OCI-LY7 (cell line): ENCODE results near the gene NKAIN2. TPM values are rescaled to one million over a fixed set of nuclear protein-coding genes. Genes with fewer than 3 reads are reported as not detected.
"Not testable (repeated sequence)": the region's sequence is repeated elsewhere in the genome, so short reads cannot be mapped to it uniquely, and the experiment has no call there.

ENCODE experiments used
- BruUV-seq: library from RNA; stranded (reverse); fragments of 400-500 nt; replicated peaks from 2 replicates; lab custom pipeline; 2021; lab: Mats Ljungman, UMichigan
- CTCF ChIA-PET: fragments of 300-600 bp; sonication (Branson Sonifier 250); formaldehyde crosslinking; loops from one replicate; lab custom pipeline; 2022; ENCODE audit warnings: antibody characterized with exemption; ENCODE audit not compliant: unreplicated experiment; lab: Charles Lee
- POLR2A ChIA-PET: fragments of 300-600 bp; sonication (Branson Sonifier 250); formaldehyde crosslinking; loops from one replicate; lab custom pipeline; 2022; ENCODE audit warnings: antibody characterized with exemption; lab: Charles Lee
- DNase-seq: peaks from one replicate; pipeline ENCODE4 v3.0.0-alpha.2; 2015; ENCODE audit warnings: low spot score
- H2AFZ ChIP-seq: fragments of 200-600 bp; sonication (generic), shearing (Covaris generic); 2 replicates; pipeline ENCODE4 v1.6.1; 2014; ENCODE audit warnings: mild to moderate bottlenecking, antibody characterized with exemption, low read length, moderate library complexity
- H3K27ac ChIP-seq: fragments of 200-600 bp; sonication (generic); 2 replicates; pipeline ENCODE4 v1.5.1; 2014; ENCODE audit warnings: mixed run types, low read depth, mild to moderate bottlenecking, moderate library complexity, low read length, inconsistent platforms; ENCODE audit not compliant: poor library complexity, severe bottlenecking
- H3K36me3 ChIP-seq: fragments of 200-600 bp; sonication (generic); 2 replicates; pipeline ENCODE4 v1.6.1; 2014; ENCODE audit warnings: mild to moderate bottlenecking, antibody characterized with exemption, low read length, moderate library complexity, mixed read lengths; ENCODE audit not compliant: insufficient read depth
- H3K4me1 ChIP-seq: fragments of 200-600 bp; sonication (generic); 2 replicates; pipeline ENCODE4 v1.5.1; 2014; ENCODE audit warnings: mild to moderate bottlenecking, low read length; ENCODE audit not compliant: insufficient read depth, poor library complexity, severe bottlenecking
- H3K4me2 ChIP-seq: fragments of 200-600 bp; sonication (generic); 2 replicates; pipeline ENCODE4 v1.6.1; 2014; ENCODE audit warnings: mild to moderate bottlenecking, low read length
- H3K4me3 ChIP-seq: fragments of 200-600 bp; sonication (generic); 2 replicates; pipeline ENCODE4 v1.5.1; 2014; ENCODE audit warnings: mild to moderate bottlenecking, low read depth, low read length; ENCODE audit not compliant: poor library complexity, severe bottlenecking
- H3K79me2 ChIP-seq: fragments of 200-600 bp; sonication (generic); 2 replicates; pipeline ENCODE4 v1.6.1; 2016; ENCODE audit warnings: low read depth, mild to moderate bottlenecking, low read length, moderate library complexity, mixed read lengths; ENCODE audit not compliant: insufficient read depth
- H3K9me2 ChIP-seq: fragments of 200-600 bp; sonication (generic); 2 replicates; pipeline ENCODE4 v1.6.1; 2016; ENCODE audit warnings: mild to moderate bottlenecking, low read length, mixed read lengths; ENCODE audit not compliant: insufficient read depth
- H3K9me3 ChIP-seq: fragments of 200-600 bp; sonication (generic); 2 replicates; pipeline ENCODE4 v1.6.1; 2014; ENCODE audit warnings: mild to moderate bottlenecking, mixed run types, low read length, mixed read lengths
- H4K20me1 ChIP-seq: fragments of 200-600 bp; sonication (generic); 2 replicates; pipeline ENCODE4 v1.6.1; 2014; ENCODE audit warnings: mild to moderate bottlenecking, antibody characterized with exemption, low read length, moderate library complexity, mixed read lengths; ENCODE audit not compliant: insufficient read depth
- EZH2phosphoT487 ChIP-seq: fragments of 200-600 bp; sonication (generic); IDR thresholded peaks from 2 replicates; pipeline ENCODE4 v1.6.1; 2018; ENCODE audit warnings: low read depth, borderline replicate concordance, mild to moderate bottlenecking, mixed run types, antibody characterized with exemption, low read length, moderate library complexity, mixed read lengths
- intact Hi-C: fragments of 100-400 bp; cut with micrococcal nuclease; formaldehyde crosslinking; loops from one replicate; pipeline ENCODE4 v1.10.0; 2022; ENCODE audit not compliant: unreplicated experiment
- total RNA-seq, 2 experiments: library from RNA; depleted of rRNA in 1 of 2; stranded (reverse); fragments of >200 nt in 1 of 2; shearing (Covaris generic) in 1 of 2; gene quantifications; 2 replicates each; pipeline ENCODE4 v1.2.3, GENCODE V29; 2014 to 2022
- TF ChIP-seq, protein P1 (sequence below): fragments of 200-600 bp; sonication (generic); conservative IDR thresholded peaks from 2 replicates; pipeline ENCODE4 v1.5.1; 2014; ENCODE audit warnings: mild to moderate bottlenecking, antibody characterized with exemption, low read length, moderate library complexity, mixed read lengths

The NKAIN2 gene
- total RNA-seq, 2 experiments from 2014 or later = not detected

- Histone ChIP-seq H3K4me1 (no peaks in the 10 kb centered on the region), H2AFZ (no peak overlapping the region), H3K36me3 (no peaks in the 10 kb centered on the region), H4K20me1 (no peaks in the 10 kb centered on the region), H3K4me2 (no peak overlapping the region), H3K79me2 (no peaks in the 10 kb centered on the region), H3K4me3 (no peak overlapping the region), H3K9me3 (no peaks in the 10 kb centered on the region), H3K9me2 (no peaks in the 10 kb centered on the region), H3K27ac (no peak overlapping the region)
- BruUV-seq = no TSS peak
- TF ChIP-seq, protein P1, sequence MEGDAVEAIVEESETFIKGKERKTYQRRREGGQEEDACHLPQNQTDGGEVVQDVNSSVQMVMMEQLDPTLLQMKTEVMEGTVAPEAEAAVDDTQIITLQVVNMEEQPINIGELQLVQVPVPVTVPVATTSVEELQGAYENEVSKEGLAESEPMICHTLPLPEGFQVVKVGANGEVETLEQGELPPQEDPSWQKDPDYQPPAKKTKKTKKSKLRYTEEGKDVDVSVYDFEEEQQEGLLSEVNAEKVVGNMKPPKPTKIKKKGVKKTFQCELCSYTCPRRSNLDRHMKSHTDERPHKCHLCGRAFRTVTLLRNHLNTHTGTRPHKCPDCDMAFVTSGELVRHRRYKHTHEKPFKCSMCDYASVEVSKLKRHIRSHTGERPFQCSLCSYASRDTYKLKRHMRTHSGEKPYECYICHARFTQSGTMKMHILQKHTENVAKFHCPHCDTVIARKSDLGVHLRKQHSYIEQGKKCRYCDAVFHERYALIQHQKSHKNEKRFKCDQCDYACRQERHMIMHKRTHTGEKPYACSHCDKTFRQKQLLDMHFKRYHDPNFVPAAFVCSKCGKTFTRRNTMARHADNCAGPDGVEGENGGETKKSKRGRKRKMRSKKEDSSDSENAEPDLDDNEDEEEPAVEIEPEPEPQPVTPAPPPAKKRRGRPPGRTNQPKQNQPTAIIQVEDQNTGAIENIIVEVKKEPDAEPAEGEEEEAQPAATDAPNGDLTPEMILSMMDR = no peak; the same call in 1 of the 2 replicates
- no peak for TF ChIP-seq EZH2phosphoT487
- DNase-seq = no peak
- ChIA-PET POLR2A (no interaction called here), CTCF (no interaction called here)
- intact Hi-C loops = no loop called here
These were observed 596.8 kb downstream of the NKAIN2 start for GRCh38 chr6:124400261-124400999.

DNA sequence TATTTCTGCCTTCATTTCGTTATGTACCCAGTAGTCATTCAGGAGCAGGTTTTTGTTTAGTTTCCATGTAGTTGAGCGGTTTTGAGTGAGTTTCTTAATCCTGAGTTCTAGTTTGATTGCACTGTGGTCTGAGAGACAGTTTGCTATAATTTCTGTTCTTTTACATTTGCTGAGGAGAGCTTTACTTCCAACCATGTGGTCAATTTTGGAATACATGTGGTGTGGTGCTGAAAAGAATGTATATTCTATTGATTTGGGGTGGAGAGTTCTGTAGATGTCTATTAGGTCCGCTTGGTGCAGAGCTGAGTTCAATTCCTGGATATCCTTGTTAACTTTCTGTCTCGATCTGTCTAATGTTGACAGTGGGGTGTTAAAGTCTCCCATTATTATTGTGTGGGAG is 606.8 kb downstream of the NKAIN2 start:
- H3K36me3 ChIP-seq, DNase-seq, H3K4me1 ChIP-seq, intact Hi-C loops, H3K79me2 ChIP-seq, H2AFZ ChIP-seq, H4K20me1 ChIP-seq, POLR2A ChIA-PET, CTCF ChIA-PET, H3K27ac ChIP-seq, BruUV-seq, H3K4me3 ChIP-seq, H3K9me2 ChIP-seq, H3K9me3 ChIP-seq, H3K4me2 ChIP-seq: not testable (repeated sequence)

DNA sequence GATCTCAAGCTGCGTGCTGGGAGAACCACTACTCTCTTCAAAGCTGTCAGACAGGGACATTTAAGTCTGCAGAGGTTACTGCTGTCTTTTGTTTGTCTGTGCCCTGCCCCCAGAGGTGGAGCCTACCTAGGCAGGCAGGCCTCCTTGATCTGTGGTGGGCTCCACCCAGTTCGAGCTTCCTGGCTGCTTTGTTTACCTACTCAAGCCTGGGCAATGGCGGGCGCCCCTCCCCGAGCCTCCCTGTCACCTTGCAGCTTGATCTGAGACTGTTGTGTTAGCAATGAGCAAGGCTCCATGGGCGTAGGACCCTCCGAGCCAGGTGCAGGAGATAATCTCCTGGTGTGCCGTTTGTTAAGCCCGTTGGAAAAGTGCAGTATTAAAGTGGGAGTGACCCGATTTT is 609.0 kb downstream of the NKAIN2 start:
- H3K4me1 ChIP-seq, DNase-seq, H3K4me3 ChIP-seq, intact Hi-C loops, H4K20me1 ChIP-seq, H3K27ac ChIP-seq, H3K9me2 ChIP-seq, H3K36me3 ChIP-seq, BruUV-seq, H3K79me2 ChIP-seq, H3K9me3 ChIP-seq, H2AFZ ChIP-seq, POLR2A ChIA-PET, CTCF ChIA-PET, H3K4me2 ChIP-seq: not testable (repeated sequence)
